GM19324 (cell line): ENCODE data around the gene SYNDIG1L.

Source experiments
- ATAC-seq: cut with Tn5 transposase; IDR thresholded peaks from one replicate; pipeline ENCODE4 v1.9.1; 2021; ENCODE audit warnings: mild to moderate bottlenecking, moderate library complexity; ENCODE audit not compliant: unreplicated experiment, low FRiP score

SYNDIG1L gene

DNA sequence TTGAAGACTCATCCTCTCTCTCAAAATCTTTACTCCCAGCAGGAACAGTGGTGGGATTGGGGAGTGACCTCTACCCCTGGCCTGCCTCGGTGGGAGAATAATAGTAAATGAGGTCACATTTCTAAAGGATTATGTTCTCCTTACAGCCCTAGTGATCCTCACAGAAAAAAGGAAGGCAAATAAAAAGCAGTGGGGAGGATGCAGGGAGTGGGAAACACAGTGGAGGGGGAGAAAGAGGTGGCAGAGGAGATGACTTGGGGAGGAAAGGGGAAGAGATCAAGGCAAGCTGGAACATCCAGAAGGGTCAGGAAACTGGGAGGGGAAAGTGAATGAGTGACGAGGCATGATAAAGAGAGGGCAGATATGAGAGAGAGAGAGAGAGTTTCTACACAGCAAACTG lies 8.3 kb upstream of the SYNDIG1L start:
- ATAC-seq: no peak

DNA sequence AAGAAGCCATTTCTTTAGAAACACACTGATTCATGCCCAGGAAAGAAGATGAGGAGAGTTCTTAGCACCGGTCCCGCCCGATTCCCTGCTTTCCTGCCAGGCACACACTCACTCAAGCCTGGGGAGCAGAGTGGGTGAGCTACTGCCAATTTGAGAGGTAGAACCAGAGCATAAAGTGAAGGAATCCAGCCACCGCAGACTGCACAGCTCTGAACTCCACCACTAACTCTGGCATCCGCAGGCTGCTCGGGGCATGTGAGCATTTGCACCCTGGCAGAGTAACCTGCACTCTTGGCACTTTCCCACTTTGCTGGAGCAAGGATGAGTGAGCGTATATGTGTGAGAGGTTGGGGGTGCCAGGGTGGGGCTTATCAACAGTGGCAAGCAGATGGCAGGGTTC lies 4.0 kb upstream of the SYNDIG1L start:
- no peak for ATAC-seq

DNA sequence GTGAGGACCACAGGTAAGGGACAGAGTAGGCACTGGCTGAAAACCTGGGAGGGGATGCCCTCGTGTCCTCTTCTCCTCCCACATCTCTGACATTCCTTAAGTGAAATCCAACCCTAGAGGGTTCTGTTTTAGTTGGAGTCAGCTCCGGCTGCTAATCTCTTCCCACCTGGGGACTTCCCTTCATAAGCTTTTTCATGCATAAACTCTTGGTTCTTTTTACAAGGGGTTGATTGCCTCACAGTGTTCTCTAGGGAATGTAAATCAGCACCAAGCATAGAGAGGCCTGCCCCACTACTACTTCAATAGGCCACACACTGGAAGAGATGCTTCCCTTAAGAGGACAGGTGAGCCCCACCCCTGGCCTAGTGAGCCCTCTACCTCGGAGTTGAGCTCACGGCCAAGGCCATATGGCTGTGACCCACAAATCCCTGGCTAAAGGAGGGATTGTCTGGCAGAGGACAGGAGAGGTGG lies 3.2 kb upstream of the SYNDIG1L start:
- no peak for ATAC-seq

DNA sequence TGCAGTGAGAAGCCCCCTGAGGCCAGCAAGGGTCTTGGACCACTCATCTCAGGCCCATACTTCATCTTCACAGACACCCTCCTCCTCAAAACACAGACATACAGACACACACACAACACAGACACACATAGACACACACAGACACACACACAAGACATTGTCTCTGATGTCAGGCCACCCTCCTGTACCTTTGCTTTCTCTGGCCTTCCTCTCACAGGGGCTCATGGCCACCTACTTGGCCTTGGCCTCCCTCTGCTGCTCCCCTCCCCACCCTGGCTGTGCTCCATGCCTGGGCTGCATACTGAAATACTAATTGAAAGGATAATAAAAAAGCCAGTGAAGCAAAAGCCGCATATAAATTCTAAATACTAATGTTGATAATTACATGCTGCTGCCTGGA lies 1.6 kb upstream of the SYNDIG1L start:
- no peak for ATAC-seq

DNA sequence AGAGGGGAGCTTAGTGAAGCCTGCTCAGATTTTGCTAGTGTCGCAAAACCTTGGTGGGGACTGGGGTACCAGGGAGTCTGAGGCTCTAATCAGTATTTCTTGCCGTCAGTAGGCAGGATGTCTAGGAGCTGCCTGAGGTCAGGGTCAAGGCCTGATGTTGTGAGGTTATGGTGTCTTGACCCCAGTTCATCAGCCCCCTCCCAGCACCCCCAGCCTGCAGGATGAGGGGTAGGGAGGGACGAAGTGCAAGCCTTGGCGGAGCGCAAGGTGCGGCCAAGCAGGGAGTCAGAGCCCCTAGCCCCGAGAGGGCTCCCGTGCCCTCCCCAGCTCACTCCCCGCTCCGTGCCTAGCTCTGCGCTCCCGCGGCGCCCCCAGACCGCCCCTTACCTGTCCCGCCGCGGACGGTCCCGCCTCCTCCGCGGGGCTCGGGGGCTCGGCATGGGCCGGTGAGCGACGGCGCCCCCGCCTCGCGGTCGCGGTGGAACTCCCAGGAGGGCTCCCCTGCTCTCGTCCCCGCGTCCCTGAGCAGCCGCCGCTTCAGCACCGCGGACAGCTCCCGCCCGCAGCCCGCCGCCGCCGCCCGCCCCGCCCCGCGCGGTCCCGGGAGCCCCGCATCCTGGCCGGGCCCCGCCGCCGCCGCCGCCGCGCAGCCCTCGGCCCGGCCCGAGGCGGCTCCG lies 347 bp downstream of the SYNDIG1L start:
- no peak for ATAC-seq

DNA sequence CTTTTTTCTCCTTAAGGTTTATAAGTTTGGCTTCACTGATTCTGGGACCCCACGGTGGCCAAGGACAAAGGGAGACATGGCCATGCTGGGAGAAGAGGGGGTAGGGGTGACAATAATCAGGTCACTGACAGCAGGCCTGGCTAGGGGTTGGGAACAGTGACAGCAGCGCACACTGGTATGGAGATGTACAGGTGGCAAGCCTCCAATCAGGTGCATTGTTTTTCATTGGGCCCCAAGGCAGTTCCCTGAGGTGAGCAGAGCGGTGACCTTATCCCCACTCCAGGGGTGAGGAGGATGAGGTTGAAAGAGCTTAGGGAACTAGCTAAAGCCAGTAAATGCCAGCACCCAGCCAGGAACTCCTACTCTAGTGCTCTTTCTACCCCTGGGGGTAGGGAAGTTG lies 1.4 kb downstream of the SYNDIG1L start:
- no peak for ATAC-seq

DNA sequence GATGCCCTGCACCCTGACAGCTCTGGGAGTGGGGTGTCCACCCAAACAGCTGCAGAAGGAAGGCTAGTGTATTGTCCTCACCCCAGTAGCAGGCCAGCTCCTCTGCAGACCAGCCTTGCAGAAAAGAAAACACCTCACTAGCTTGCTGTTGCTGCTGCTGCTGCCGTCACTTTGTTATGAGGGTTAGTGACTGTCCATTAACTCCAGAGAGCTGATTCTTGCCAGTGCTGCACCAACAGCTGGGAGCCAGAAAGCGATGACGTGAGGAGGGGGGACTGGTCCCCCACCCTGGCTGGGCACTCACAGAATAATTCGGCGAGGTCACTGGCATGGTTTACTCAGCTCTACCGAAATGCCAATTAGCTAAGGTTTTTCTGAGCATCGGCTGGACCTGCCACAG lies 2.8 kb downstream of the SYNDIG1L start:
- ATAC-seq: no peak

DNA sequence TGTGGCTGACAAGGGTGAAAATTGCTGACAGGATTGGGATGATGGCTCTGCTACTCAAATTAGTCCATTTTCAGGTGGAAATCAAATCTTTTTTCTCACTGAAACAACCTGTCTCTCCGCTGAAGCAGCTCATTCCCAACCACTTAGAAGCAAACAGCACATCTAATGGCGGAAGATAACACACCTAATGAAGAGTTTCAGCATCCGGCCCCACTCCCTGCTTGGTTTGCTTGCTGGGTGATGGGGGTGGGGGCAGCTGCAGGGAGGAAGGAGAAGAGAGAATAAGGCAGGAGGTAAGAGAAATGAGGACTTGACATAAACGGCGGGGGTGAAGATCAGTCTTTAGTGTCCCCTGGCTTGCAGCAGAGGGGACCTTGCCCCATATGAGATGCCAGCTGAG lies 4.0 kb downstream of the SYNDIG1L start:
- no peak for ATAC-seq

DNA sequence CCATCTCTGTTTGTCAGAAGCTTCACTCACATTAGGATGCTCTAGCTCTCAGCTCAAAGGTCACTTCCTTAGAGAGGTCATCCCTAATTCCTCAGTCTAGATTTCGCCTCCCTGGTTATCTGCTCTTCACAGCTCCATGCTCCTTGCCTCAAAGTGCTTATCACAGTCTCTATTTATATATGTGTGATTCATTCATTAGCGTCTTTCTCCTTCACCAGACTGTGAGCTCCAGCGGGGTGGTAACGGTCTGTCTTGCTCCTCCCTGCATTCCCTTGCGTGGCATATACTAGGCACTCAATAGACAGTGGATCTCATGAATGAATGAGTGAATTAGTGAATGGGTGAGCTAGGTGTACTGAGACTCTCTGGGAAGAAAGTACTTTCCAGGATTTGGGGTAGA lies 6.9 kb downstream of the SYNDIG1L start:
- ATAC-seq: no peak

DNA sequence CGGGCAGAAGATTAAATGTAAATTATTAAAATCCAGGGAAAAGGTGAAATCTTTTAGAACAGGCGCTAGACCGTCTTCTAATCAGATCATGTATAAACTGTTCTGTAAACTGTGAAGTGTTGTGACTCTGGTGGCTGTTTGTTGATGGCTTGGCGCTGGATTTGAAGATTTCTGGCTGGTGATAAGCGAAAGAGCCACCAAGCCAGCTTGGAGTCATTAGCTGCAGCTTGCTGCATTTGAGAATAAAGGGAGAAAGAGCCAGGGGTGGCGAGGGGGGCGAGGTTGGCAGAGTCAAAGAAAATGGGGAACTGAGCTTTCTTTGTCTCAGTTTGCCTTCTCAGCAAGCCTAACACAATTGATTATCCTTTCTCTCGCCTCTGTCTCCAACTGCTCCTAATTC lies 8.0 kb downstream of the SYNDIG1L start:
- no peak for ATAC-seq

DNA sequence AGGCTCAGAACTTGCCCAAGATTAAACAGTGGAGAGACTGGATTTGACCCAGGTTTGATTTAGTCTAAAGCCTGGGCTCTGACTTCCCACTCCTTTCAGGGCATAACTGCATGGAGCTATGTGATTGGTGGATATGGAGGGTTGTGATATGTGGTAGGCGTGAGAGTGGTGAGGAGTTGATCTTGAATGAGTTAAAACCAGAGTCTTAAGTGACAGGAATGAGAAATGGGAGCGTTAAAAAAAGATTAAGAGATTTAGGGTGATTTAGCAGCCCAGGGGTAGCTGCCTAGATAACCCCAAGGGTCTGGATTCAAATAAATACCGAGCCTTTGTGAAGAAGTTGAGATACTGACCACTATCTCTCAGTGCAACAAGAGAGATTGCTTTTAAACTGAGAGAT lies 8.4 kb downstream of the SYNDIG1L start:
- ATAC-seq: no peak

DNA sequence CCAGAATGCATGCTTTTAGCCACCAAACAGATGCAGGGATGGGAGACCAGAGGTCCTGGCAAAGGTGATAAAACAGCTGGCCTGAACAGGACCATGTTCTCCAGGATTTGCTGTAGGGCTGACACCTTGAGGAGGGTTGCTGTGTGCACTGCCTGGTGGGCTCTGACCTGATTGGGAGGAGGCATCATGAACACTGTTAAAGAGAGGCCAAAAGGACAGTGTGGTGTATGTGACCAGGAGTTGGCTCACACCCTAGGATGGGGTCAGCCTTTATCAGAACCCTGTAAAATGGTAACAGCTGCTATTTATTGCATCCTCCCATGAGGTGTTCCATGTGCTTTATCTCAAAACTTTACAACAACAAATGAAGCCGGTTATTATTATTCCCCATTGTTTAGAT lies 8.8 kb downstream of the SYNDIG1L start:
- no peak for ATAC-seq

DNA sequence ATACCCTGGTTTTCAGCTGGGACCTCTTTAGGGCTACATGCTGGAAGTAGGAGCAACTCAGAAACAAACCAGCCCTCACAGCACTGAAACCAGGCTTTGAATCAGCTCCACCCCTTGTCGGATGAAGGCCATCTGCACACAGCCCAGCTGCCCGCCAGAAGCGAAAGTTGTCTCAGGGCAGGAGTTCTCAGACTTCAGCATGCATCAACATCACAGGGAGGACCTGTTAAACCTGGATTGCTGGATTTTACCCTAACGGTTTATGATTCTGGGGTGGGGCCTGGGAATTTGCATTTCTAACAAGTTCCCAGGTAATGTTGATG lies 10.9 kb downstream of the SYNDIG1L start:
- no peak for ATAC-seq

DNA sequence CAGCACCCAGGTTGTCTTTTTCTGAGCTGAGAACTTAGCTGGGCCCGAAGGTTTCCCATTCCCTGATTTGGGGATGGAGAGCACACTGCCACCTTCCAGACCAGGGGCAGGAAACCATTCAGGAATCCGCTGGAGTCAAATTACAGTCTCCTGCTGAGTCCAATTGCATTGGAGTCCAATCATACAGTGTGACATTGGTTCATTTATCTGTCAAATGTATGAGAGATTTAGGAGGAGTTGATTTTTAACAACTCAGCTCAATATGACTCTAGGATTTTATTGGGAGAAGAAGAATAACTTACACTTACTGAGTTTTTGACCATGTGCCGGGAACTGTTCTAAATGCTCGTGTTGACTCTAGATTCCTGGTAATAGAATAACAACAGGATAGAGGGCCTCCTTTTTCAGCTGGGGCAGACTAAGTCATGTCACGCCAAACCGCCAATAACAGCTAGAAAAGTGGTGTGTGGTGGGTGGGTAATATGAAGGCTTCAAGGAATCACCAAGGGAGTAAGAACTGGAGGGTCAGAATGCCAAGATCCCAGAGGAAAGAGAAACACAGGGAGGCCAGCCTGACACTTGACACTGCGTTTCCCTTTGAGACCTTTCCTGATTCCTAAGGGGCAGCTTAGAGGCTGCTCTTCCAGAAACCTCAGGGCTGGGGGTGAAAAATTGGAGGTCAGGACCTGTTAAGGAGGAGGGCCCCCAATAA lies 11.5 kb downstream of the SYNDIG1L start:
- no peak for ATAC-seq

DNA sequence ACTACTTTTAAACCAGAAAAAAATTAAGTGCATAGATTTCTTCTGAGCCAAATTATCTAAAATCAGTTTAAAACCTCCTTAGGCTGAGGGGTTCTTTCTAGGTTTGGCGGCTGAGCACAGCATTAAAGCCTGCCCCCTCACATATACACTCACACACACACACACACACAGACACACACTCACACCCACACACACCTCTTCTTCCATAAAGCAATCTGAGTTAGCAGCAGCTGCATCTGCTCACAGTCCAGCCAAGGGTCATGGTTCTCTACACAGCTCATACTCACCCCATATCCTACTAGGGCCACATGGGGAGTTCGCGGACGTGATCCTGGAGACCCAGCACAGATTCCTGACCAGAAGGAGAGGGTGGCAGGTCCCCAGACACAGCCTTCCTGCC lies 12.4 kb downstream of the SYNDIG1L start:
- no peak for ATAC-seq

DNA sequence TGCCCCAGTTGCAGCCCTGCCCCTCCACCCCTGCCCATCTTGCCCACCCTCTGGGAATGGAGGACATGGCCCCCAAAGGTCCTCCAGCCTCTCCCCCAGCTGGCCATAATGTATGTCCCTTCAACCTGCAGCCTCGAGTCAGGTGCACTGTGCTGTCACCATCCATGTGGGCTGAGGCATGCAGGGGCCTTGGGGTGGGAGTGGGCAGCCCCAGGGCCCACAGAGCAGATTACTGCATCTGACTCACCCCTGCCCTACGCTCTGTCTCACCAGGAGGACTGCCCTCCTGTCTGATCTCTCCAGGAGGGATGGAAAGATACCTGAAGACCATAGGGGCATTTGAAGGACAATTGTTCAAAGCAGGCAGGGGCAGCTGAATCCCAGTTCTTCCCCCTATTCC lies 13.3 kb downstream of the SYNDIG1L start:
- ATAC-seq: no peak

DNA sequence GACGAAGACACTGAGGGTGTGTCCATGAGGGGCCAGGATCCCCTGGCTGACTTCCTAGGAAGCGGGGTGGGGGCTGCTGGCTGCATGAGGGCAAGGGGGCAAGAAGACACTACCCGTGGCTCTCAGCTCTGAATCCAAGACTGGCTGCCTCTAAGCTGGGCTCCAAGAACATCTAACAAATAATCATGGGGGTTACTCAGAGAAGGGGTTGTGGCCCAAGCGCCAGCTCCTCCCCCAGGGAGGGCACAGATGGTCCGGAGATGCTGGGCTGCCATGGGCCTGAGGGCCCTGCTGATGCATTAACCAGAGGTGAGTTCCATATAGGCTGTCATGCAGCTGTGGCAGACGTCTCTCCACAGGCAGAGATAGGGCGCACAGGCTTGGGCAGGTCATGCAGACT lies 14.3 kb downstream of the SYNDIG1L start:
- no peak for ATAC-seq

DNA sequence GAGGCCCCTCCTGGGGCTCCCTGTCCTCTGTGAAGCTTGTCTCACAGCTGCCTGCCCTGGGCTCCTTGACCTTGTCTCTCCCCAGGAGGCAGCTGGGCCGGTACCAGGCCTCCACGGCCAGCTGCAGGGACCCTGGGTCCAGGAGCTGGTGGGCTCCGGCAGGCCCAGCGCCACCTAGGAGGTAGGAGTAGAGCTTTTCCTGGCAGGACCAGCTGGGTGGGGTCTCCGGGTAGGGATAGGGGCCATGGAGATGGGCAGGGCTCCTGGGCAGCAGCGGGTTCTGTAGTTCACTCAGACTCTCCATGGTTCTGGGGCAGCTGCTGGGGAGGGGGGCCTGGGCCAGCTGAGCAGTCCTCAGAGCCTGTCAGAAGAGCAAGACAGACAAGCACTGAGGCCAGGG lies 16.6 kb downstream of the SYNDIG1L start:
- ATAC-seq: no peak

DNA sequence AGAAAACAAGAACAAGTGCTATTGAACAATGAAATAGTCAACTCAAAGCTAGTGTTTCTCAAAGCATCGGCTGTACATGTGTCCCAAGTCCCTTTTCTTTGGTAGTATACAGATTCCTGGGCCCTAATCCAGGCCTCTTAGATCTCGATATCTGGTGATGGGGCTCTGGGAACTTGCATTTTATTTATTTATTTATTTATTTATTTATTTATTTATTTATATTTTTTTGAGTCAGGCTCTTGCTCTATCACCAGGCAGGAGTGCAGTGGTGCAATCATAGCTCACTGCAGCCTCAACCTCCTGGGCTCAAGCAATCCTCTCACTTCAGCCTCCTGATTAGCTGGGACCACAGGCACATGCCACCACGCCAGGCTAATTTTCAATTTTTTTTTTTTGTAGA lies 17.1 kb downstream of the SYNDIG1L start:
- ATAC-seq: no peak

DNA sequence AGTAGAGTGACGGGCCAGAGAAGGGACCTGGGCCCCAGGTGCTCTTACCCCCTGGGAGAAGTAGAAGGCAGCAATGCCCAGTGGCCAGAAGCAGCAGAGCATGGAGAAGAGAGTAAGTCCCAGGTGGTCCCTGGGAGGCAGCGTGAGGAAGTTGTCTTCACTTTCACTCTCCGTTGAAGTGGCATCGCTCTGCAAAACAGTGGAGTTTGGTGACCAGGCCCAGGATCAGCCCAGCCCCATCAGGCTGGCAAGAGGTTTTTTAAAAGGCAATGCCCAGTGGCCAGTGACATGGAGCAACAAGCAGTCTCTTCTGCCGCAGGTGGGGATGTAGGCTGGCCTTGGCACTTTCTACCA lies 18.2 kb downstream of the SYNDIG1L start:
- no peak for ATAC-seq

DNA sequence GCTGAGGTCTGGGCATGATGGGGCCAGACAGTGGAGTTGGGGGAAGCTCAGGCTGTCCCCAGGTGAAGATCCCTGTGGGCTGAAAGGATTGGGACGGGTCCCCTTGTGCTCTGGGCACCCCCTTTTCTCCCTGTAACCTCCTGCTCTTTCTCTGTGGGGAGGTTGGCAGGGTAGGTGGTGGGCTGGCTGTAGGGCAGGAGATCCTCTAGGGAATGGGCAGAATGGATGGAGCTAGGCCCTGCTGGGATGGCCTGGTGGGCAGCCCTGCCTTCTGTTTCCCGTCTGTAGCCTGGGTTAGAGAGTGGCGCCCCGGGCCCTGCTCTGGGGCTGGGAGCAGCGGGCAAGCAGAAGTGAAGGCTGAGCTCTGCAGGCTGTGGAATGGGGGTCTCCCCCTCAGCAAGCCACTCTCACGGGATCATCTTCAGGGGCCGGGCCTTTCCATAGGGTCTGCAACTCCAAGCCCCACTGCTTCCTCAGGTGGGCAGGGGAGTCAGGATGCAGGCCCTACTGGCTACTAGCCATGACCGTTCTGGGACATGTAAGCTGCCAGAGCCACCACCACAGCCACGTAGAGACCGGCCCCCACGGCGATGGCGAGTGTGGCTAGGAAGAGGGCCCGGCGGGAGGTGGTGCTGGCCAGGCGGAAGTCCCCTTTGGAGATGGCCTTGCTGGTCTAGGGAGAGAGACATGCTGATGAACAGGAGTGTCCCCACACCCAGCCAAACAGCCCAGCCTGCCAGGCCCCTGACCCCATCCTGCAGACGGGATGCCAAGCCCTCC lies 18.8 kb downstream of the SYNDIG1L start:
- no peak for ATAC-seq

DNA sequence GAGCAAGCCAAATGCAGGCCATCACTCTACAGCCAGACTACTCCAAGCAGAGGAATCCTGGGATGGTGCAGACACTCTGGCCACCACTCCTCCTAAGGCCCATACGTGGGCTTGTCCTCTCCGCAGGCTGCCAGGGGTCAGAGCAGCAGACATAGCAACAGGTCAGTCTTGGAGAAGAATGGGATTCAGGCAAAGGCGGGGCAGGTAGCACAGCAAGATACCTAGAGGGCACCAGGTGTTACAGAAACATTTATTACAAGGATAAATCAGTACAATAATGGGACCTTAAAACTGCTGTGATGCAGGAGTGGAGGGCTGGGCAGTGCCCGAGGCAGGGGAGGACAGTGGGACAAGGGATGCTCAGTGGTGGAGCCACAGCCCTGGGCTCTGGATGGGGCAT lies 20.3 kb downstream of the SYNDIG1L start:
- no peak for ATAC-seq
